Measurements from ENCODE around the gene PPARD. TPM values are rescaled to one million over a fixed set of nuclear protein-coding genes. Genes with fewer than 3 reads are reported as not detected.

Gene PPARD
- total RNA-seq, 4 donors from 2014 or later = 23.4 to 31.4 (median 26.9) TPM

DNA sequence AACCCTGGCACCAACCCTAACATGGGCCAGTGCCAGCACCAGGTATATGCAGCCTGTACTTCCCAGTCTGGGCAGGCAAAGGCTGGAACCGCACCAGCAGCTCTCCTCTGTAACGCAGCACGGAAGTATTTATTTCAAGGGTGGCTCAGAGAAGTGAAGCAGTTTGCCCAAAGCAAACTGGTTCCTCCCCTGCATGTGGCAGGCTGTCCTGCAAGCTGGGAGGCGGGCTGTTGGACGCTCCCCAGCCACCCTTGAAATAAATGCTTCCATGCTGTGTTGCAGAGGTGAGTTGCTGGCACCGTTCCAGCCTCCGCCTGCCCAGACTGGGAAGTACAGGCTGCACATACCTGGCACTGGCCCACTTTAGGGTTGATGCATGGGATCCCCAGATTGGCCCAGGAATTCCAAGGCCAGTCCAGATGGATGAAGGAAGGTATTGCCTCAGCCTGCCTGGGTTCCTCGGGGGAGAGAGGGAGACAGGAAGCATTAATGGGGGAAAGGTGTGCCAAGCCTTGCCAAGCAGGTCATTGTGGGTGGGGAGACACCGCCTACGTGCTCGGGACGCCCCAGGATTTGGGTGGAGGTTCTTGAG lies 49.8 kb downstream of the PPARD start:
- Histone ChIP-seq H3K9me3 (no peaks in the 10 kb centered on the region), H3K27me3 (no peaks in the 10 kb centered on the region), H3K4me3 (no peak overlapping the region), H3K27ac (peak overlapping the region; percentile 55), H3K4me1 (peaks cover 27% of the 10 kb centered on the region), H3K36me3 (no peaks in the 10 kb centered on the region)
- 62% methylated on average over 9 of the region's 12 CpGs for WGBS
- peak; percentile 86 for DNase-seq (ENCODE audit: low spot score in 2 of 2)
- TF ChIP-seq, protein P1, sequence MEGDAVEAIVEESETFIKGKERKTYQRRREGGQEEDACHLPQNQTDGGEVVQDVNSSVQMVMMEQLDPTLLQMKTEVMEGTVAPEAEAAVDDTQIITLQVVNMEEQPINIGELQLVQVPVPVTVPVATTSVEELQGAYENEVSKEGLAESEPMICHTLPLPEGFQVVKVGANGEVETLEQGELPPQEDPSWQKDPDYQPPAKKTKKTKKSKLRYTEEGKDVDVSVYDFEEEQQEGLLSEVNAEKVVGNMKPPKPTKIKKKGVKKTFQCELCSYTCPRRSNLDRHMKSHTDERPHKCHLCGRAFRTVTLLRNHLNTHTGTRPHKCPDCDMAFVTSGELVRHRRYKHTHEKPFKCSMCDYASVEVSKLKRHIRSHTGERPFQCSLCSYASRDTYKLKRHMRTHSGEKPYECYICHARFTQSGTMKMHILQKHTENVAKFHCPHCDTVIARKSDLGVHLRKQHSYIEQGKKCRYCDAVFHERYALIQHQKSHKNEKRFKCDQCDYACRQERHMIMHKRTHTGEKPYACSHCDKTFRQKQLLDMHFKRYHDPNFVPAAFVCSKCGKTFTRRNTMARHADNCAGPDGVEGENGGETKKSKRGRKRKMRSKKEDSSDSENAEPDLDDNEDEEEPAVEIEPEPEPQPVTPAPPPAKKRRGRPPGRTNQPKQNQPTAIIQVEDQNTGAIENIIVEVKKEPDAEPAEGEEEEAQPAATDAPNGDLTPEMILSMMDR (IDR thresholded peaks at IDR 0.05) = no peak
- TF ChIP-seq POLR2AphosphoS5 (IDR thresholded peaks at IDR 0.05) (no peak), EP300 (IDR thresholded peaks at IDR 0.05) (no peak), POLR2A (IDR thresholded peaks at IDR 0.05) (no peak)

DNA sequence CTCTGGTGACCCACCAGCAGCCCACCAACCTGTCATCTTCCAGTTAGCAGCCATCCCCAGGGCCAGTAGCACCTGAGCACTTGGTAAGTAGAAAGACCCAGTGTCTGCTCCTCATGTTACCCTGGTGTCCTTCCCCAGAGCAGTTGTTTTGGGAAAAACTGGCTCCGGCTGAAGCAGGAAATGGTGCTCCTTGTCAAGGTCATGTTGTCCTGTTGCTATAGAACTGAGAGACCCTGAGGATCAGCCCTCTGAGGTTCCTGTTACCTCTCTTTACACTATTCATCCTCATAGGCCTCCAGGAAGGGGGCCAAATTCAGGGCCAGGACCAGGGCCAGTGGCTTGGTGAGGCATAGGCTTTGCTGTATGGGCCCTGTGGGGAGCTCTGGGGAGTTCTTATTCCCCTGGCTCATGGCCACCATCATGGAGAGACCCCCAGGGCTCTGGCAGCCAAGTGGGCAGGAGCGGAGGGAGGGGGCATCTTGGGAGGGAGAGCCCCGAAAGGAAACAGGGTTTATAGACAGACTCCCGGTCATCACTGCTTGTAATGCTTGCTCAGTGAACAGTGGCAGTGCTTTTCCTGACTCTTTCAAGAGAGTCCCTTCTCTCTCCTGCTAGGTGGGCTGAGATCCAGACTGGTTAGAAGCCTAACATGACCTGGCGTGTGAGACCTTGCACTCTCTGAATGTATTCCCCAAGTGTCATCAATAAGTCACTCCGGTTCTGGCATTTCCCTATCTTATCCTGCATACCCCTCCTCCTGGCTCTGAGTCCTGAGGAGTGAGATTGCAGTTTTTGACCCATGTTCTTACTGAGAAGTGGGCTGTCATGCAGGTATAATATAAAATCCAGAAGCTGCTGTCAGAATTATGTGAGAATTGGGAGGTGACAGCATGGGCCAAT lies 50.7 kb downstream of the PPARD start:
- WGBS = 34% methylated on average over 6 of the region's 6 CpGs
- Histone ChIP-seq H3K27ac (peak overlapping the region; percentile 55), H3K36me3 (peaks cover 4% of the 10 kb centered on the region), H3K4me1 (peaks cover 27% of the 10 kb centered on the region), H3K27me3 (no peaks in the 10 kb centered on the region), H3K4me3 (no peak overlapping the region), H3K9me3 (no peaks in the 10 kb centered on the region)
- TF ChIP-seq POLR2A (IDR thresholded peaks at IDR 0.05) = no peak
- TF ChIP-seq POLR2AphosphoS5 (IDR thresholded peaks at IDR 0.05) = no peak
- TF ChIP-seq, protein P1 (IDR thresholded peaks at IDR 0.05) = no peak
- TF ChIP-seq EP300 (IDR thresholded peaks at IDR 0.05) = no peak
- DNase-seq (ENCODE audit: low spot score in 2 of 2) = no peak

DNA sequence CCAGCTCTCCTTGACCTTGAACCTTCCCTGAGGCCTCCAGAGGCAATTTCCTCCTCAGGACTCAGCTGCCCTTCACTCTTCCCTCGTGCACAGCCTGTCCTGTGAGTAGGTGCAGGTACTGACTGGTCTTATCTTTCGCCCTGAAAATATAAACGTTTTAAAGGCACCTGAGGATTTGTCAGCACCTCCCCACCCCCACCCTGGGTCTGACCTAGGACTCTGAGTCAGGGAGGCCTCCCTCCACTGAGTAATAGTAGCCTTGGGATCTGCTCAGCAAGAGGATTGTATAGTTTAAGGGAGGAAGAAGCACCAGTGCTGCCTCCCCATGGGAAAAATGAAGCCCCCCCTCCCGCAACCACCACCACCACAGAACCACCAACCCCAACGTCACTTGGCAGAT lies 54.6 kb downstream of the PPARD start:
- H3K4me3 ChIP-seq = no peak overlapping the region
- no peak for DNase-seq (ENCODE audit: low spot score in 2 of 2)
- H3K27ac ChIP-seq = no peak overlapping the region
- WGBS = 72% methylated on average over 5 of the region's 5 CpGs
- H3K27me3 ChIP-seq = no peaks in the 10 kb centered on the region
- TF ChIP-seq, protein P1 (IDR thresholded peaks at IDR 0.05) = no peak
- TF ChIP-seq EP300 (IDR thresholded peaks at IDR 0.05) = no peak
- TF ChIP-seq POLR2A (IDR thresholded peaks at IDR 0.05) = no peak
- TF ChIP-seq POLR2AphosphoS5 (IDR thresholded peaks at IDR 0.05) = no peak
- H3K9me3 ChIP-seq = no peaks in the 10 kb centered on the region
- H3K4me1 ChIP-seq = peaks cover 22% of the 10 kb centered on the region
- H3K36me3 ChIP-seq = peaks cover 4% of the 10 kb centered on the region

DNA sequence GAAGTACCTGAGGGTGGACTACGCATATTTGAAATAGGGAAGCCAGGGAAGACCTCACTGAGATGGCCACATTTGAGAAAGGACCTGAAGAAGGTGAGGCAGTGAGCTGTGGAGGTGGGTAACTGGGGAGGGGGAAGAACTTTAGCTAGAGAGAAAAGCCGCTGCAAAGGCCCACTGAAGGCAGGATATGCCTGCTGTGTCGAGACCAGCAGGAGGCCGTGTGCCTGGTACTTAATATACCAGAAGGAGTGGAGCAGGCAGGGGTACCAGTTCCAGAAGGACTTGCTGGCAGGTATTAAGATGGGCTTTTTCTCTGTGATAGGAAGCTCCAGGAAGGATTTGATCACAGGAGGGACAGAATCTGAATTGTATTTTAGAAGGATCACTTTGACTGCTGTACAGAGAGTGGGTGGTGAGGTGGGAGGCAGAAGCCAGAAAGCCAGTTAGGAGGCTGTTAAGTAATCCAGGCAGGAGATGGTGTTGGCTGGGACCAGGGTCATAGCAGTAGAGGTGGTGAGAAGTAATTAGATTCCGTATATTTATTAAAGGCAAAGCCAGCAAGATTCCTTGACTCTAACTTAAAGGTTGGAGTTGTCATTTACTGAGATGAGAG lies 55.6 kb downstream of the PPARD start:
- peaks cover 13% of the 10 kb centered on the region for H3K4me1 ChIP-seq
- no peak overlapping the region for H3K4me3 ChIP-seq
- H3K9me3 ChIP-seq = no peaks in the 10 kb centered on the region
- no peak for DNase-seq (ENCODE audit: low spot score in 2 of 2)
- H3K36me3 ChIP-seq = peaks cover 4% of the 10 kb centered on the region
- no peaks in the 10 kb centered on the region for H3K27me3 ChIP-seq
- WGBS = 94% methylated on average over 5 of the region's 5 CpGs
- no peak overlapping the region for H3K27ac ChIP-seq
- TF ChIP-seq EP300 (IDR thresholded peaks at IDR 0.05) = no peak
- no peak for TF ChIP-seq POLR2AphosphoS5 (IDR thresholded peaks at IDR 0.05)
- TF ChIP-seq, protein P1 (IDR thresholded peaks at IDR 0.05) = no peak
- no peak for TF ChIP-seq POLR2A (IDR thresholded peaks at IDR 0.05)

DNA sequence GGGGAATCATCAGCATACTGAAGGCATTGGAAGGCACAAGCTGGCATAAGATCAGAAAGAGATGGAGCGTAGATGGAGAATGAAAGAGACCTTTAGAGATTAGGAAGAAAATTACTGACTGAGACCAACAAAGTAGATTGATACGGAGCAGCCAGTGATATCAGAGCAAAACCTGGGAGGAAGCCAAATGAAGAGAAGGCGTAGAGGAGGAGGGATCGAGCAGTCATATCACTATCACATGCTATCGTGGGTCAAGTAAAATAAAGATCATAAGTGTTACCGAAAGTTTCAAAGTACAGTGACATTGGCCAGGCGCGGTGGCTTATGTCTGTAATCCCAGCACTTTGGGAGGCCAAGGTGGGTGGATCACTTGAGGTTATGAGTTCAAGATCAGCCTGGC lies 56.2 kb downstream of the PPARD start:
- 91% methylated on average over 8 of the region's 8 CpGs for WGBS

More for the DNA sequence above, 56.2 kb downstream of the PPARD start:
- H3K4me1 ChIP-seq = peaks cover 7% of the 10 kb centered on the region
- TF ChIP-seq POLR2AphosphoS5 (IDR thresholded peaks at IDR 0.05) = no peak
- DNase-seq (ENCODE audit: low spot score in 2 of 2) = no peak
- no peaks in the 10 kb centered on the region for H3K27me3 ChIP-seq
- no peak overlapping the region for H3K27ac ChIP-seq
- no peaks in the 10 kb centered on the region for H3K9me3 ChIP-seq
- peaks cover 4% of the 10 kb centered on the region for H3K36me3 ChIP-seq
- no peak overlapping the region for H3K4me3 ChIP-seq

Data from suprapubic skin (tissue), 4 donors.